HG02759 (cell line): ENCODE data around the gene BRD1.

ENCODE experiments used
- ATAC-seq: cut with Tn5 transposase; IDR thresholded peaks from one replicate; pipeline ENCODE4 v1.9.1; 2021; ENCODE audit warnings: mild to moderate bottlenecking, moderate library complexity; ENCODE audit not compliant: unreplicated experiment

The BRD1 gene

GRCh38 chr22:49734882-49735281, 92.8 kb downstream of the BRD1 start:
- no peak for ATAC-seq

GRCh38 chr22:49734390-49734789, 93.3 kb downstream of the BRD1 start:
- ATAC-seq = no peak

- ATAC-seq = no peak
Measured at GRCh38 chr22:49733631-49734030, 94.0 kb downstream of the BRD1 start.

- no peak for ATAC-seq
Measured at GRCh38 chr22:49730656-49731055, 97.0 kb downstream of the BRD1 start.

GRCh38 chr22:49728570-49729271, 99.0 kb downstream of the BRD1 start:
- ATAC-seq = no peak

- no peak for ATAC-seq
Measured at GRCh38 chr22:49727881-49728569, 99.6 kb downstream of the BRD1 start.

- no peak for ATAC-seq
Measured at GRCh38 chr22:49727191-49727880, 100.3 kb downstream of the BRD1 start.

- ATAC-seq = no peak
Measured at GRCh38 chr22:49726701-49727101, 101.0 kb downstream of the BRD1 start.

- no peak for ATAC-seq
Measured at GRCh38 chr22:49726022-49726681, 101.5 kb downstream of the BRD1 start.

- no peak for ATAC-seq
Measured at GRCh38 chr22:49725516-49725915, 102.2 kb downstream of the BRD1 start.

- no peak for ATAC-seq
Measured at GRCh38 chr22:49724893-49725489, 102.7 kb downstream of the BRD1 start.

- ATAC-seq = no peak
Measured at GRCh38 chr22:49724030-49724892, 103.4 kb downstream of the BRD1 start.

- no peak for ATAC-seq
Measured at GRCh38 chr22:49723478-49724029, 104.1 kb downstream of the BRD1 start.
